NT2/D1 (cell line): ENCODE measurements around the gene THEMIS2.

Source experiments
- DNase-seq: peaks from one replicate; pipeline ENCODE4 v3.0.0-alpha.2; 2011; ENCODE audit warnings: low read depth, low spot score
- H3K27me3 ChIP-seq: 2 replicates; pipeline ENCODE4 v1.6.0; 2011; ENCODE audit warnings: mild to moderate bottlenecking; ENCODE audit not compliant: insufficient read length, insufficient read depth
- H3K36me3 ChIP-seq: 2 replicates; pipeline ENCODE4 v1.6.1; 2011; ENCODE audit warnings: mild to moderate bottlenecking, low read length, mixed read lengths; ENCODE audit not compliant: insufficient read depth, insufficient read length
- H3K4me1 ChIP-seq: 2 replicates; pipeline ENCODE4 v1.5.1; 2011; ENCODE audit not compliant: insufficient read depth, insufficient read length
- H3K4me3 ChIP-seq: 2 replicates; pipeline ENCODE4 v1.5.1; 2011; ENCODE audit warnings: low read depth; ENCODE audit not compliant: insufficient read length
- H3K9ac ChIP-seq: 2 replicates; pipeline ENCODE4 v1.6.0; 2011; ENCODE audit warnings: low read depth; ENCODE audit not compliant: insufficient read length
- H3K9me3 ChIP-seq: 2 replicates; pipeline ENCODE4 v1.5.1; 2011; ENCODE audit warnings: mild to moderate bottlenecking, low read length; ENCODE audit not compliant: insufficient read depth
- SUZ12 ChIP-seq: IDR thresholded peaks from 2 replicates; pipeline ENCODE4 v1.6.1; 2011; ENCODE audit not compliant: insufficient read length, insufficient read depth; ENCODE audit errors: extremely low read depth
- YY1 ChIP-seq: IDR thresholded peaks from 2 replicates; pipeline ENCODE4 v1.6.1; 2011; ENCODE audit not compliant: insufficient read length, insufficient read depth
- ZNF274 ChIP-seq: IDR thresholded peaks from 2 replicates; pipeline ENCODE4 v1.6.1; 2011; ENCODE audit warnings: mild to moderate bottlenecking, low read depth, low read length

The THEMIS2 gene

DNA sequence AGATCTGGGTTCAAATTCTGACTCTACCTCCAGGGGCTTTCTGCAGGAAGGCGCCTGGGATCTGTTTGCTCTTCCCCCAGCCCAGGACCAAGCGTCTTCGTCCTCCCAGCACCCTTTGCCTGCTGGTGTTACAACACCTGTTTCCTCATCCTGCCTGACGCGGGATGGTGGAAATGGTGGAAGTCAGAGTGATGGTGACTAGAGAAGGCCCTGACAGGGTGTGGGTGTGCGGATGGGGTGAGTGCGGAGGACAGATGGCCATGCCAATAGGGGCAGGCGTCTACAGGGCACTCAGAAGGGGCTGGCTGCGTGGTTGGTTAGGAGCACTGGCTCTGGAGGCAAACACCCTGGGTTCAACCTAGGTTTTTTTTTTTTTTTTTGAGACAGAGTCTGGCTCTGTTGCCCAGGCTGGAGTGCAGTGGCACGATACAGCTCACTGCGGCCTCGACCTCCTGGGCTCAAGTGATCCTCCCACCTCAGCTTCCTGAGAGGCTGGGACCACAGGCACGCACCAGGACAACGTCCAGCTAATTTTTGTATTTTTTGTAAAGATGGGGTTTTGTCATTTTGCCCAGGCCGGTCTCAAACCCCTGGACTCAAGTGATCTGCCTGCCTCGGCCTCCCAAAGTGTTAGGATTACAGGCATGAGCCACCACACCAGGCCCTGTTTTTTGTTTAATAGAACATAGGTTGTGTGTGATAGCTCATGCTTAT, 1.5 kb downstream of the THEMIS2 start:
- Histone ChIP-seq H3K9me3 (no peaks in the 10 kb centered on the region), H3K36me3 (peaks cover 9% of the 10 kb centered on the region), H3K4me3 (no peak overlapping the region), H3K27me3 (peaks cover 12% of the 10 kb centered on the region), H3K4me1 (peaks cover 14% of the 10 kb centered on the region), H3K9ac (peak overlapping the region; percentile 94)
- DNase-seq = no peak
- TF ChIP-seq ZNF274 (no peak), YY1 (no peak), SUZ12 (no peak)

GRCh38 chr1:27876341-27877114, 4.2 kb downstream of the THEMIS2 start:
- no peak for TF ChIP-seq YY1
- no peak for TF ChIP-seq SUZ12
- no peak for TF ChIP-seq ZNF274
- H3K36me3 ChIP-seq = peaks cover 9% of the 10 kb centered on the region
- DNase-seq = no peak
- H3K9me3 ChIP-seq = no peaks in the 10 kb centered on the region
- peaks cover 12% of the 10 kb centered on the region for H3K27me3 ChIP-seq
- no peak overlapping the region for H3K4me3 ChIP-seq
- H3K4me1 ChIP-seq = peaks cover 10% of the 10 kb centered on the region
- H3K9ac ChIP-seq = peak overlapping the region; percentile 27

- H3K9me3 ChIP-seq = no peaks in the 10 kb centered on the region
- H3K27me3 ChIP-seq = peaks cover 12% of the 10 kb centered on the region
- H3K36me3 ChIP-seq = peaks cover 14% of the 10 kb centered on the region
- TF ChIP-seq YY1 (no peak), ZNF274 (no peak), SUZ12 (no peak)
- no peak overlapping the region for H3K9ac ChIP-seq
- H3K4me1 ChIP-seq = peaks cover 11% of the 10 kb centered on the region
- no peak overlapping the region for H3K4me3 ChIP-seq
- no peak for DNase-seq
Observed at GRCh38 chr1:27877115-27877416, 4.7 kb downstream of the THEMIS2 start.

GRCh38 chr1:27878039-27878438, 5.7 kb downstream of the THEMIS2 start:
- Histone ChIP-seq H3K9me3 (no peaks in the 10 kb centered on the region), H3K4me3 (no peak overlapping the region), H3K4me1 (peaks cover 8% of the 10 kb centered on the region), H3K9ac (no peak overlapping the region), H3K36me3 (peaks cover 20% of the 10 kb centered on the region), H3K27me3 (peaks cover 7% of the 10 kb centered on the region)
- DNase-seq = no peak
- TF ChIP-seq YY1 = no peak
- TF ChIP-seq ZNF274 = no peak
- TF ChIP-seq SUZ12 = no peak

GRCh38 chr1:27878787-27879335, 6.5 kb downstream of the THEMIS2 start:
- no peak for DNase-seq
- Histone ChIP-seq H3K36me3 (peaks cover 28% of the 10 kb centered on the region), H3K27me3 (no peaks in the 10 kb centered on the region), H3K4me1 (peaks cover 2% of the 10 kb centered on the region), H3K9ac (no peak overlapping the region), H3K9me3 (no peaks in the 10 kb centered on the region), H3K4me3 (no peak overlapping the region)
- TF ChIP-seq ZNF274 (no peak), YY1 (no peak), SUZ12 (no peak)

DNA sequence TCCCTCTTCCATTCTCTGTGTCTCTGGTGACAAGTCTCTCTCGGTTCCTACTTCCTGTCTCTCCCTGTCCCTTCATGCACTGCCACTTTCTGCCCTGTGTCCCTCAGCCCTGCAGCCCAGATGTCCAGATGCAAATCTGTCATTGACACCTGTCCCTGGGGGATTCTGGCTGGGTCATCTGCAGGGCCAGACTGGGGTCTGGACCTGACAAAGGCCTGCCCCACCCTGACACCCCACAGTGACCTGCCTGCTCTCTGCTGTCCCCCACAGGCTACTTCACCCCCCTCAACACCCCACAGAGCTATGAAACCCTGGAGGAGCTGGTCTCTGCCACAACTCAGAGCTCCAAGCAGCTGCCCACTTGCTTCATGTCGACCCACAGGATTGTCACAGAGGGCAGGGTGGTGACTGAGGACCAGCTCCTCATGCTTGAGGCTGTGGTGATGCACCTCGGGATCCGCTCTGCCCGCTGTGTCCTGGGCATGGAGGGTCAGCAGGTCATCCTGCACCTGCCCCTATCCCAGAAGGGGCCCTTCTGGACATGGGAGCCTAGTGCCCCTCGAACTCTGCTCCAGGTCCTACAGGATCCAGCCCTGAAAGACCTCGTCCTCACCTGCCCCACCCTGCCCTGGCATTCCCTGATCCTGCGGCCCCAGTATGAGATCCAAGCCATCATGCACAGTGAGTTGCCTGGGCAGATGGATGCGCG, 7.2 kb downstream of the THEMIS2 start:
- no peak overlapping the region for H3K4me3 ChIP-seq
- no peak for DNase-seq
- H3K36me3 ChIP-seq = peaks cover 35% of the 10 kb centered on the region
- peaks cover 2% of the 10 kb centered on the region for H3K4me1 ChIP-seq
- TF ChIP-seq SUZ12 (no peak), ZNF274 (no peak)
- no peaks in the 10 kb centered on the region for H3K9me3 ChIP-seq
- H3K27me3 ChIP-seq = no peaks in the 10 kb centered on the region
- no peak overlapping the region for H3K9ac ChIP-seq

GRCh38 chr1:27882543-27882903, 10.2 kb downstream of the THEMIS2 start:
- TF ChIP-seq SUZ12 = no peak
- TF ChIP-seq YY1 = no peak
- TF ChIP-seq ZNF274 = no peak
- Histone ChIP-seq H3K4me1 (peaks cover 9% of the 10 kb centered on the region), H3K27me3 (no peaks in the 10 kb centered on the region), H3K36me3 (peaks cover 47% of the 10 kb centered on the region), H3K4me3 (no peak overlapping the region), H3K9ac (no peak overlapping the region), H3K9me3 (no peaks in the 10 kb centered on the region)
- DNase-seq = no peak
